ENCODE results near the gene EAF1.
"Not testable (repeated sequence)": the region's sequence is repeated elsewhere in the genome, so short reads cannot be mapped to it uniquely, and the experiment has no call there.

EAF1 gene

GRCh38 chr3:15405448-15406050 lies 21.8 kb upstream of the EAF1 start:
- no peak for DNase-seq (ENCODE audit: low read depth)

- DNase-seq (ENCODE audit: low read depth), result no peak
Measured at GRCh38 chr3:15409239-15409638, 18.2 kb upstream of the EAF1 start.

- DNase-seq (ENCODE audit: low read depth), result no peak
Measured at GRCh38 chr3:15409774-15410173, 17.6 kb upstream of the EAF1 start.

GRCh38 chr3:15410966-15411365 lies 16.4 kb upstream of the EAF1 start:
- DNase-seq (ENCODE audit: low read depth), result not testable (repeated sequence)

- no peak for DNase-seq (ENCODE audit: low read depth)
Measured at GRCh38 chr3:15420871-15421270, 6.5 kb upstream of the EAF1 start.

GRCh38 chr3:15426579-15427118 lies 749 bp upstream of the EAF1 start:
- DNase-seq (ENCODE audit: low read depth), result no peak

- DNase-seq (ENCODE audit: low read depth), result no peak
Measured at GRCh38 chr3:15427981-15428380, 583 bp downstream of the EAF1 start.

- no peak for DNase-seq (ENCODE audit: low read depth)
Measured at GRCh38 chr3:15428539-15428938, 1.1 kb downstream of the EAF1 start.

- DNase-seq (ENCODE audit: low read depth), result no peak
Measured at GRCh38 chr3:15429080-15429479, 1.7 kb downstream of the EAF1 start.

- no peak for DNase-seq (ENCODE audit: low read depth)
Measured at GRCh38 chr3:15430624-15431023, 3.2 kb downstream of the EAF1 start.

GRCh38 chr3:15431256-15431837 lies 3.9 kb downstream of the EAF1 start:
- no peak for DNase-seq (ENCODE audit: low read depth)

- no peak for DNase-seq (ENCODE audit: low read depth)
Measured at GRCh38 chr3:15433531-15433930, 6.1 kb downstream of the EAF1 start.

GRCh38 chr3:15434756-15435155 lies 7.4 kb downstream of the EAF1 start:
- no peak for DNase-seq (ENCODE audit: low read depth)

- no peak for DNase-seq (ENCODE audit: low read depth)
Measured at GRCh38 chr3:15436246-15436645, 8.8 kb downstream of the EAF1 start.

- no peak for DNase-seq (ENCODE audit: low read depth)
Measured at GRCh38 chr3:15438983-15439382, 11.6 kb downstream of the EAF1 start.

GRCh38 chr3:15439476-15439875 lies 12.1 kb downstream of the EAF1 start:
- DNase-seq (ENCODE audit: low read depth), result no peak

GRCh38 chr3:15440891-15441290 lies 13.5 kb downstream of the EAF1 start:
- no peak for DNase-seq (ENCODE audit: low read depth)

- no peak for DNase-seq (ENCODE audit: low read depth)
Measured at GRCh38 chr3:15443826-15444524, 16.6 kb downstream of the EAF1 start.

GRCh38 chr3:15449489-15450224 lies 22.3 kb downstream of the EAF1 start:
- DNase-seq (ENCODE audit: low read depth), result no peak

- DNase-seq (ENCODE audit: low read depth), result no peak
Measured at GRCh38 chr3:15450438-15451215, 23.2 kb downstream of the EAF1 start.

GRCh38 chr3:15451216-15452113 lies 24.1 kb downstream of the EAF1 start:
- no peak for DNase-seq (ENCODE audit: low read depth)
